Central memory CD4-positive, alpha-beta T cell (primary cell): ENCODE measurements around the gene STAT5A.
"Not testable (repeated sequence)": the region's sequence is repeated elsewhere in the genome, so short reads cannot be mapped to it uniquely, and the experiment has no call there.

Experiments
- DNase-seq: peaks from one replicate; pipeline ENCODE4 v3.0.0; 2022

STAT5A gene

DNA sequence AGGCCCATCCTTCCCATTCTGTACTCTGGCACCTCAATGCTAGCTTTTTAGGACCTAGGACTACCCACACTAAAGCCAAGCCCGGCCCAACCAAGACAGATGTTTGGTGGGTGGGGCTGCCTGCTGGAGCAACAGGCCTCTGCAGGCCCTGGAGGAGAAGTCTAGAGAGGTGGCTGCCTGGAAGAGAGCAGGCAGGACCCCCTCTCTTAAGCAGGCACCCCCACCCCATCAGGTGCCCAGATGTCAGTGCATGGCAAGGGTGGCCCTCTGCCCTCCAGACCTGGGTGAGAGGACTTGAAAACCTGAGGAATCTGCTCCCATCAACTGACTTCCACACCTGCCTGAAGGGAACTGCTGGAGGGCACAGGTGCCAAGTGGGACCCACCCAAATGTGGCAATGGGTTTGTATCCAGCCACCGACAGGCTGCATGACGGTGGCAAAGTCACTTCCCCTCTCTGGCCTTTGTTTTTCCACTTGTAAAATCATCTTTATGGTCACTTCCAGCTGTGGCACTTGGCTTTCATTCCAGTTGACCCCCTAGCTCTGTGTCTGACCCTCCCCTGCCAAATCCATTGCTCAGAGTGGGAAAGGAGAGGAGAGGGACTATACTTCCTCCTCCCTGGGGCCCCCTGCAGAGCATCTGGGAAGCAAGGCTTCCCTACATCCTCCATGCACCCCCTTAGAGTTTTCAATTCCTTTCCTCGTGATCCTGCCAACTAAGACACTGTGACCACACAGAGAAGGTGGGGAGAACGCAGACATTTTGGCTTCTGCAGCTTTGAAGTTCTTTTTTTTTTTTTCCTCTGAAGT is 1.7 kb upstream of the STAT5A start:
- no peak for DNase-seq

DNA sequence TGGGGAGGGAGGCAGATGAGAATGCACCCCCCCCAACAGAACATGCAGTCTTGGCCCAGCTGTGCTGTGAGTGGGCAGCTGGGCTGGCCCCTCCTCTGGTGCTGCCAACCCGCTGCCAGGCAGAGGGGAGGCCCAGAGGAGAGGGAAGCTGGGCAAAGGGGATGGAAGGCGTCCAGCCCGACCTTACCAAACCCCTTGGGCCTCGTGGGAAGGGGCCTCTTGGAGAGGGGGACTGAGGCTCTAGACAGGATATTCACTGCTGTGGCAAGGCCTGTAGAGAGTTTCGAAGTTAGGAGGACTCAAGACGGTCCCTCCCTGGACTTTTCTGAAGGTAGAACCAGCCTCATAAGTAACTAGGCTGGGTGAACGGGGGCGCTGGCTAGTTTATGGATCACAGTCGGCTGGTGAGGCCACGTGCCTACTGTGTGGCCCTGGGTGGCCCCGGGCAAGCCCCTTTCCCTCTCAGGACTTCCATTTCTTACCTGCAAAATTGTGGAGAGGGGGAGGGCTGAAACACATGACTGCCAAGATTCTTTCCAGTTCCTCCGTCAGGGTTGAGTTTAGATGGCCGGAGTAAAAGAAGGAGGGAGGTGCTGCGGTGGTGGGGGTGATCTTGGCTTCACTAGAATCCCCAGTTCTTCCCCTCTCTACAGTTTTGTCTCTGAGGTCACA is 857 bp upstream of the STAT5A start:
- no peak for DNase-seq

DNA sequence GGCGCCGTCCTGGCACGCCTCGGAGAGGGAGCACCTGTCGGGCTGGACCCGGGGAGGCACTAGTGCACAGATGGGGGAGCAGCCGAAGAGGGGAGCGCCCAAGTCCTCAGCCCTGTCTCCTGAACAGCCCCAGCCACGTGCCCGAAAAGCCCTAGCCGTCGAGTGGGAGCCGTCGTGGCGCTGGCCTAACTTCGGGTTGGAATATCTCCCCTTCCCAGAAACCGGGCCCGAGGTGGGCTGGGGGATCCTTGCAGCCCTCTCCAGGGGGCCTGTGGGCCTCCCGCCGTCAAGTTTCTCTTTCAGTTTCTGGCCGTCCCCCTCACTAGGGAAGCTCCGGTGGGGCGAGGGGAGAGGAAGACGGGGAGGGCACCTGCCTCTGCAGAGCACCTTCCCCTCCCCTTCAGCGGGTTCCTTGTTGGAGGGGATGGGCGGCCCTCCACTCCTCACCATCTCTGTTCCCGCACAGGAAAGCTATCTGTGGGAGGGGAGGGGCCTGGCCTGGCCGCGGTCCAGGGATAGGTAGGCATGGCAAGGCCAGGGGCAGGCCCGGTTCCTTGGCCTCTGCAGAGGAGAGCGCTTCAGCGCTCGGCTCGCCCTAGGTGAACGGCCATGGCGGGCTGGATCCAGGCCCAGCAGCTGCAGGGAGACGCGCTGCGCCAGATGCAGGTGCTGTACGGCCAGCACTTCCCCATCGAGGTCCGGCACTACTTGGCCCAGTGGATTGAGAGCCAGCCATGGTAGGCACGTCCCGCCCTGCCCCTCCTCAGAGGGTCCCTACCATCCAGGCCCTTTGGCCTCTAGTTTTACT is 709 bp downstream of the STAT5A start:
- peak; percentile 62 for DNase-seq

DNA sequence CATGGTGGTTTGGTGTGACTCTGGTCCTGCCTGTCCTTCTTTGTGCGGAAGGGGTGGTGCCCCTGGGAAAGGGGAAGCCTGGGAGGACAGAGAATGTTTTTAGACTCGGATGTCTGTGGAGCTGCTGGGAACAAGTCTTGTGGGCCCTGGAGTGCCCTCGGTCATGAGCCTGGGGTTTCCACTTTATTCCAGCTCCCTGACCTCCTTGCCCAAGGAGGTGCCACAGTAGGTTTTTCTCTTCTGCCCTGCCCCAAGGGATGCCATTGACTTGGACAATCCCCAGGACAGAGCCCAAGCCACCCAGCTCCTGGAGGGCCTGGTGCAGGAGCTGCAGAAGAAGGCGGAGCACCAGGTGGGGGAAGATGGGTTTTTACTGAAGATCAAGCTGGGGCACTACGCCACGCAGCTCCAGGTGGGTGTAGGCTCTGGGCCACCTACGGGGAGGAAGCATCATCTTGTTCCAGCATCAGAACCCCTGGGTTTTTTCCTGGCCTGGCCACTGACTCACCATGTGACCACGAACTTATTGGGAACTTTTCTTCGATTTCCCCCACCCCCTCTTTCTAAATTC is 1.4 kb downstream of the STAT5A start:
- no peak for DNase-seq

DNA sequence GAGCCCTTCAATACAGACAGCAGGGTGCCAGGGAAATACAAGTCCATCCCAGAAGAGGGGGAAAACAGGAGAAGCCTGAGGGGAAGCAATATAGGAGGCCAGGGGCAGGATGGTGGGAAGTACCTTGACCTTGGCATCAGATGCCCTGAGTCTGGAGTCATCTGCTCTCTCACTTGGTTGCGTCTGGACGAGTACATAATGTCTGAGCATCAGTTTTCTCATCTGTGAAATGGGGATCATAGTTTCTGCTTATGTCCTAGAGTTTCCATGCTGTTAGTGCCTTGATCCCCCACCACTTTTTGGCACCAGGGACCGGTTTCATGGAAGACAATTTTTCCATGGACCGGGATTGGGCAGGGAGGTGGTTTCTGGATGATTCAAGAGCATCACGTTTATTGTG is 2.3 kb downstream of the STAT5A start:
- DNase-seq, result no peak

DNA sequence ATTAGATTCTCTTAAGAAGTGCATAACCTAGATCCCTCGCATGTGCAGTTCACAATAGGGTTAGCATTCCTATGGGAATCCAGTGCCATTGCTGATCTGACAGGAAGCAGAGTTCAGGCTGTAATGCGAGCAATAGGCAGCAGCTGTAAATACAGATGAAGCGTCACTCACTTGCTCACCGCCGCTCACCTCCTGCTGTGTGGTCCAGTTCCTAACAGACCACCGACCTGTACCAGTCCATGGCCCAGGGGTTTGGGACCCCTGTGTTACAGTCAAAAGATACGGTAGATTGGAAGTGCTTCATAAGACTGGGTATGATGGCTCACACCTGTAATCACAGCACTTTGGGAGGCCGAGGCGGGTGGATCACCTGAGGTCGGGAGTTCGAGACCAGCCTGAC is 2.8 kb downstream of the STAT5A start:
- DNase-seq, result no peak

GRCh38 chr17:42294469-42295398 is 6.4 kb downstream of the STAT5A start:
- DNase-seq, result no peak

DNA sequence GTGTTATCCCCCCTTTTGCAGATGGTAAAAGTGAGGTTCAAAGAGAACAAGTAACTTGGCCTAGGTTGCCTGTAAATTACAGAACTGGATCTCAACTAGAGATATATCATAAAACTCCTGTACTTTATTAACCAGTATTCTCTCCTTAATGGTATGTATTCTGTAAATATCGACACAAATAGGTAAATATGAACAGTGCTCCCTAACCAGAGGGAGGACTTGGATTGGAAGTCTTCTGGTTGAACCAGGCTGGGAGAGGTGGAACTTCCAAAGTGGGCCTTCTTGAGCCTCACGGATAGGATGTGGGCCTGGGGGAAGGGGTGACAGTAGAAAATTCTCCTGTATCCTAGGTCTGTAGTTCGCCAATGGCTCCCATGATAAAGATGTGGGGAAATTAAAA is 7.7 kb downstream of the STAT5A start:
- no peak for DNase-seq

DNA sequence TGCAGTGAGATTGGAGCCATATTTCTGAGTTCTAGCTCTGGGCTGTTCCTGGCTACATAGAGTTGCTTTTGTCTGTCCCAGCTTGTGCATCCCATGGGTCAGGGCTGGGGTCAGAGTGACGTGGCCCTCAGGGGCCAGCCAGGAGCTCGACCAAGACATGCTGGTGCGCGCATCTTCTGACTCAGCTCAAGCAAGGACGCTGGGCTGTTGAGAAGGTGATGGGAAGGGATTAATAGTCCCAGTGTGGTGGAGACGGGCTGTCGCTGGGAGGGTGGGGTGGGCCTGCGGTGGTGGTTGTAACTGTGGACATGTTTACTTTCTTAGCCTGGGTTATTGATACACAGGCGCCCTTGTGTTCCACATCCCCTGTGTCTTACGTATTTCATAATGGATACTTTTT is 9.5 kb downstream of the STAT5A start:
- DNase-seq, result not testable (repeated sequence)

DNA sequence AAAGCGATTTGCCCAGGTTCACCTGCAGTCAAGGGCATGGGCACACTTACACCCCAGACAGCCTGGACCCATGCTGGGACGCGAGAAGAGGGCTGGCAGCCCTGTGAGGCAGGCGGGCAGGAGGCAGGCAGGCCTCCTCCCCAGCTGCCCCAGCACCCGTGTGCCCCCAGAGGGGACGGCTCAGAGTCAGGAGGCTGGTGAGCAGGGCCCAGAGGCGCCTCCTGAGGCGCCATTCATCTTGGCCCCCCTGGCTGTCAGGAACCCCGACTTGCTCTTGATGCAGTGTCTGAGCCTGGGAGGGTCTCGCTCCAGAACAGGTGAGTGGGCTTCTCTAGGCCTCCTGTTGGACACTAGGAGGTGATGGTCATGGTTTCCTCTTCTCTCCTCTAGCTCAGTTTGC is 11.1 kb downstream of the STAT5A start:
- DNase-seq, result not testable (repeated sequence)

DNA sequence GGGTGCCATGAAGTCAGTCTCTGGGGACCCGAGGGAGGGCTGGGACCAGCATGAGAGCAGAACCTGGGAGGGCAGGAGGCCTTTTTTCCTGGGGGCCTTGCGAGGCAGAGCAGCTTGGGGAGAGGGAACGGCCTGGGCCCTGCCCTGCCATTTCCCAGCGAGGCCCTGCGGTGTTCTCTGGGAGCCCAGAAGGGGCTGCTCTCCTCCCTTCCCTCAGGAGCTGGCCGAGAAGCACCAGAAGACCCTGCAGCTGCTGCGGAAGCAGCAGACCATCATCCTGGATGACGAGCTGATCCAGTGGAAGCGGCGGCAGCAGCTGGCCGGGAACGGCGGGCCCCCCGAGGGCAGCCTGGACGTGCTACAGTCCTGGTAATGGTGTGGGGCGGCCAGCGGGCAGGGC is 11.6 kb downstream of the STAT5A start:
- not testable (repeated sequence) for DNase-seq

DNA sequence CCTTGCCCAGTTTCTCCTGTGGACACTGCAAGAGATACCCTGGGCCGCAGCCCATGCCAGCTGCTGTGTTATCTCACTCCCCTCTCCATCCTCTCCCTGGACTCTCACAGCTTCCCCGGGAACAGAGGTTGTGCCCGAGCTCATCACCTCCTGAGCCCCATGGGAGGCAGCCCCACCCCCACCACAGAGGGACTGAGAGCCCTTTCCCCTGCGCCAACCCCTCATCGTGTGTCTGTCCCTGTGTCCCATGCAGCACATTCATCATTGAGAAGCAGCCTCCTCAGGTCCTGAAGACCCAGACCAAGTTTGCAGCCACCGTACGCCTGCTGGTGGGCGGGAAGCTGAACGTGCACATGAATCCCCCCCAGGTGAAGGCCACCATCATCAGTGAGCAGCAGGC is 12.7 kb downstream of the STAT5A start:
- DNase-seq, result no peak

DNA sequence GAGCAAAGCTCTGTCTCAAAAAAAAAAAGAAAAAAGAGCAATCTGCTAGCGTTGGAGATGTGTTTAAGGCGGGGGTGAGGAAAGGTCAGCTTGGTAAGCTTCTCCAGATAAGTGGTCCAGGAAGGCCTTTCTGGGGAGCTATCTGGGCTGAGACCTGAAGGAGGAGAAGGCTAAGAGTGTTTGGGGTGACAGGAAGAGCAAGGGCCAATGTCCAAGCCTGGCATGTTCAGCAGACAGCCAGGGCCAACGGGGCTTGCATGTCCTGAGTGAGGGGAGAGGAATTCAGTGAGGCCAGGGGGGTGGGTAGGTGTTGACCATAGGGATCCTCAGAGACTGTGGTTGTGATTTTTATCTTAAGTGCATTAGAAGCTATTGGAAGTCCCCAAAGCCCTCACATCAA is 15.4 kb downstream of the STAT5A start:
- DNase-seq, result no peak

DNA sequence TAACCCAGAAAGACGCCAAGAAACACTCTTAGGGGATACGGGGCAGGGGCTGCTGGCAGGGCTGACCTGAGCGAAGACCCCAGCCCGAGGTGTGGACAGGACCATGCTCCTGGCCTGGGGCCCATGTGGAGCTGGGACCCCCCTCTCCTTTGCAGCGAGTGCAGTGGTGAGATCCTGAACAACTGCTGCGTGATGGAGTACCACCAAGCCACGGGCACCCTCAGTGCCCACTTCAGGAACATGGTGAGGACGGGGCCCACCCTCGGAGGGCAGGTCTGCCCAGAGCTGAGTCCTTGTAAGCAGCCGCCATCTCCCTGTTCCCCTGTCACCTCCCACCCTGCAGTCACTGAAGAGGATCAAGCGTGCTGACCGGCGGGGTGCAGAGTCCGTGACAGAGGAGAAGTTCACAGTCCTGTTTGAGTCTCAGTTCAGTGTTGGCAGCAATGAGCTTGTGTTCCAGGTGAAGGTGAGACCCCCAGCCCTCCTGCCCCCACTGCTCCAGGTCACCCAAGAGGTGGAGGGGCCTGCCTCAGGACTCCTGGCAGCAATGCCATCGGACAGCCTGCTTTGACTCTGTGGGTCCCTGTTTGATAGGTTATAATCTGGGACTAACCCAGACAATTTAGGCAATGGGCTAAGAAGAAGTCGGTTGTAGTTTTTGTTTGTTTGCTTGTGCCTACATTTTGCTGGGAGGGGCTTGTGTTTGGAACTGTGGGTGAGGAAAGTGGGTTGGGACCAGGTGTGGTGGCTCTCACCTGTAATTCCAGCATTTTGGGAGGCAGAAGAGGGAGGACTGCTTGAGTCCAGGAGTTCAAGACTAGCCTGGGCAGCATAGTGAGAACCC is 16.1 kb downstream of the STAT5A start:
- no peak for DNase-seq

DNA sequence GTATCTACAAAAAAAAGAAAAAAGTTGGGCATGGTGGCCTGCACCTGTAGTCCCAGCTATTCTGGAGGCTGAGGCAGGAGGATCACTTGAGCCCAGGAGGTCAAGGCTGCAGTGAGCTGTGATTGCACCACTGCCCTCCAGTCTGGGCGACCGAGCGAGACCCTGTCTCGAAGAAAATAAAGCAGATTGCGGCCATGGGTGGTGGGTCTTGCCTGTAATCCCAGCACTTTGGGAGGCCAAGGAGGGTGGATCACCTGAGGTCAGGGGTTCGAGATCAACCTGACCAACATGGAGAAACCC is 16.7 kb downstream of the STAT5A start:
- DNase-seq, result not testable (repeated sequence)

DNA sequence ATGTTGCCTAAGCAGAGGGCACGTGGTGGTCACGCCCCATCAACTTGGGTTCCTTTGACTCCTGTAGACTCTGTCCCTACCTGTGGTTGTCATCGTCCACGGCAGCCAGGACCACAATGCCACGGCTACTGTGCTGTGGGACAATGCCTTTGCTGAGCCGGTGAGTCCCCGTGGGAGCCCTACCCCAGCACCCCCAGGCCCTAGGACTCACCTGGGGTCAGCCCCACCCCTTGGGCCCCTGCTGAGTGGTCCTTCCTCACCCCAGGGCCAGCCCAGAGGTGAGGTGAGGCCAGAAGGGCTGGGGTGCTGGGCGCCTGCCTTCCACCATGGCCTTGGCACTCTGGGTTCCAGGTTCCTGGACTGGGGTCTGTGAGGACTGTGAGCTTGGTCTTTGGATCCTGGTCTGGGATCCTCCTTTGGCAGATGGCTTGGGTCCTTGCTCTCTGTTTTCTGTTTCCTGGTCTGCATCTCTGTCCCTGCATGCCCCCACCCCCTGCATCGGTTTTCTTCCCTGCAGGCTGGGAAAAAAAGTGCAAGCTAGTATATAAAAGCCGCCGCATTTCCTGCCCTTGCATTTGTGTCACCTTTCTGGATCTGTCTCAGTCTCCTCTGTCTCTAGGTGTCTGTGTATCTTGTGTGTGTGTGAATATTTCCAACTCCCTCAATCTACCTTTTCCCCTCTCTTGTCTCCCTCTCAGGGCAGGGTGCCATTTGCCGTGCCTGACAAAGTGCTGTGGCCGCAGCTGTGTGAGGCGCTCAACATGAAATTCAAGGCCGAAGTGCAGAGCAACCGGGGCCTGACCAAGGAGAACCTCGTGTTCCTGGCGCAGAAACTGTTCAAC is 17.5 kb downstream of the STAT5A start:
- DNase-seq, result peak; percentile 30

DNA sequence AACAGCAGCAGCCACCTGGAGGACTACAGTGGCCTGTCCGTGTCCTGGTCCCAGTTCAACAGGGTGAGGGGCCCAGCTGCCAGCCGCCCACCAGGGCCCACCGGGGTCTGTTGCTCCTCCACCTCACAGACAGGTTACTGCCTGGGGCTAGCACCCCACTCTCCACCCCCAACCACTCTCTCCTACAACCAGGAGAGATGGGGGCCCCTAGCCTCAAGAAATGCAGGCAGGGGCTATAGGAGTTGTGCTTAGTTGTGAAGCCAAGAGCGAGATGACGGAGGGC is 18.0 kb downstream of the STAT5A start:
- DNase-seq, result no peak

GRCh38 chr17:42307362-42307927 is 19.1 kb downstream of the STAT5A start:
- no peak for DNase-seq

DNA sequence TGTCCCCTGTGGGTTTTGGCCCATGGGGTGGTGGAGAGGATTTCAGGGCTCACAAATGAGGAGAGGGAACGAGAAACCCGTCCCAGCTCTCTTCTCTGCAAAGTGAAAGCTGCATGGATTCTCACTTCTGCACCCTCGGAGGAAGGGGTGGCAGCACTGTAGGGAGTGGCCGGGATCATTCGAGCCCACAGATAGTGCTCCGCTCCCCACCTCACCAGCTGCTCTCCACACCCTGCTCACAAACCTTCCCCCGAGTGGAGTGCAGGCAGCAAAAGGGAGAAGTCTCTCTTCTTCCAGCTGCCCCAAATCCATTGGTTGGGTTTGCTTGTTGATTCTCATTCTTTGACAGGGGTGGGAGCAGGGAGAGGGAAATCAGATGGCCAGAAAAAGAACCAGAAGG is 20.1 kb downstream of the STAT5A start:
- DNase-seq, result no peak

- DNase-seq, result no peak
Observed at GRCh38 chr17:42309142-42309541, 20.8 kb downstream of the STAT5A start.
